SK-N-SH treated with all-trans-retinoic acid at 6 μM for 48 hours (cell line): Measurements from ENCODE around the gene C3.

Experiments used
- ARNTL ChIP-seq: fragments of 450-650 bp; formaldehyde crosslinking; IDR thresholded peaks from 2 replicates; pipeline ENCODE4 v1.5.0; 2020; ENCODE audit warnings: low read depth, mild to moderate bottlenecking, moderate library complexity, borderline replicate concordance
- CREB5 ChIP-seq: fragments of 250-450 bp; sonication (Bioruptor Pico); IDR thresholded peaks from 2 replicates; pipeline ENCODE4 v1.5.1; 2020; ENCODE audit warnings: low read depth, mild to moderate bottlenecking, moderate library complexity
- CSRNP3 ChIP-seq: fragments of 250-450 bp; sonication (Bioruptor Pico); IDR thresholded peaks from 2 replicates; pipeline ENCODE4 v1.5.1; 2021; ENCODE audit warnings: mild to moderate bottlenecking, moderate library complexity
- ISL1 ChIP-seq: fragments of 250-450 bp; sonication (Bioruptor Pico); IDR thresholded peaks from 2 replicates; pipeline ENCODE4 v2.1.2; 2022; ENCODE audit warnings: mild to moderate bottlenecking, moderate library complexity
- PPARA ChIP-seq: fragments of 250-450 bp; sonication (Bioruptor Pico); IDR thresholded peaks from 2 replicates; pipeline ENCODE4 v1.5.0; 2020; ENCODE audit warnings: mild to moderate bottlenecking, borderline replicate concordance
- TCF4 ChIP-seq: fragments of 250-450 bp; sonication (Bioruptor Pico); IDR thresholded peaks from 2 replicates; pipeline ENCODE4 v1.8.0; 2021; ENCODE audit warnings: mild to moderate bottlenecking, moderate library complexity, borderline replicate concordance
- ZFP3 ChIP-seq: fragments of 250-450 bp; sonication (Bioruptor Pico); IDR thresholded peaks from 2 replicates; pipeline ENCODE4 v1.5.0; 2020; ENCODE audit warnings: mild to moderate bottlenecking, moderate library complexity
- TF ChIP-seq, protein P1 (sequence below): fragments of 250-450 bp; sonication (Bioruptor Pico); IDR thresholded peaks from 2 replicates; pipeline ENCODE4 v1.8.0; 2021; ENCODE audit warnings: low read depth, mild to moderate bottlenecking, moderate library complexity, borderline replicate concordance

- no peak for TF ChIP-seq ARNTL
- no peak for TF ChIP-seq PPARA (CRISPR knock-in tag)
- no peak for TF ChIP-seq CREB5 (CRISPR knock-in tag)
- TF ChIP-seq TCF4 (CRISPR knock-in tag): no peak
- TF ChIP-seq ZFP3 (CRISPR knock-in tag): no peak
- TF ChIP-seq, protein P1, sequence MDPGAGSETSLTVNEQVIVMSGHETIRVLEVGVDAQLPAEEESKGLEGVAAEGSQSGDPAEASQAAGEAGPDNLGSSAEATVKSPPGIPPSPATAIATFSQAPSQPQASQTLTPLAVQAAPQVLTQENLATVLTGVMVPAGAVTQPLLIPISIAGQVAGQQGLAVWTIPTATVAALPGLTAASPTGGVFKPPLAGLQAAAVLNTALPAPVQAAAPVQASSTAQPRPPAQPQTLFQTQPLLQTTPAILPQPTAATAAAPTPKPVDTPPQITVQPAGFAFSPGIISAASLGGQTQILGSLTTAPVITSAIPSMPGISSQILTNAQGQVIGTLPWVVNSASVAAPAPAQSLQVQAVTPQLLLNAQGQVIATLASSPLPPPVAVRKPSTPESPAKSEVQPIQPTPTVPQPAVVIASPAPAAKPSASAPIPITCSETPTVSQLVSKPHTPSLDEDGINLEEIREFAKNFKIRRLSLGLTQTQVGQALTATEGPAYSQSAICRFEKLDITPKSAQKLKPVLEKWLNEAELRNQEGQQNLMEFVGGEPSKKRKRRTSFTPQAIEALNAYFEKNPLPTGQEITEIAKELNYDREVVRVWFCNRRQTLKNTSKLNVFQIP: no peak
- no peak for TF ChIP-seq CSRNP3 (CRISPR knock-in tag)
- TF ChIP-seq ISL1: no peak
Observed at GRCh38 chr19:6694147-6694815, 26.2 kb downstream of the C3 start.
